Putamen (tissue), 1 donor: ENCODE measurements around the gene SHC3.

Experiments used
- DNase-seq: peaks from one replicate; pipeline ENCODE4 v3.0.0-alpha.2; 2016; ENCODE audit warnings: low spot score

The SHC3 gene

GRCh38 chr9:89186960-89187359 lies 8.3 kb upstream of the SHC3 start:
- DNase-seq, result no peak

GRCh38 chr9:89185980-89186379 lies 7.4 kb upstream of the SHC3 start:
- DNase-seq, result no peak

DNA sequence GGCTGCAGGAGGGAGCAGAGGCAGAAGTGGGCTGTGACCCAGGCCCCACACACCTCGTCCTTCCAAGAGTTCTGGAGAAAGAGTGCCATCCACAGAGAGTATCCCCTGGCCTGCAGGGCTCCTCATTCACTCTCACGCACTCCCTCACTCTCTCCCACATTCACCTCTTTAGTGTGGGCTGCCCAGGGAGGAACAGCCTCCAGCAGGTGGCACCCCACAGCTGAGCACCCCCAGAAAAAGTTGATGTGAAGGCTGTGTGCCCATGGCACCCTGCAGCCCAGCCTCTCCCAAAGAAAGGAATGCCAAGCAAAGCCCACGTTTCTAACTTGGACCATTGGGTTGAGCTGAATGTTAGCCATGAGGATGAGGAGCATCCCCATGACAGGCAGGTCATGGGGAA lies 4.5 kb upstream of the SHC3 start:
- DNase-seq, result no peak

DNA sequence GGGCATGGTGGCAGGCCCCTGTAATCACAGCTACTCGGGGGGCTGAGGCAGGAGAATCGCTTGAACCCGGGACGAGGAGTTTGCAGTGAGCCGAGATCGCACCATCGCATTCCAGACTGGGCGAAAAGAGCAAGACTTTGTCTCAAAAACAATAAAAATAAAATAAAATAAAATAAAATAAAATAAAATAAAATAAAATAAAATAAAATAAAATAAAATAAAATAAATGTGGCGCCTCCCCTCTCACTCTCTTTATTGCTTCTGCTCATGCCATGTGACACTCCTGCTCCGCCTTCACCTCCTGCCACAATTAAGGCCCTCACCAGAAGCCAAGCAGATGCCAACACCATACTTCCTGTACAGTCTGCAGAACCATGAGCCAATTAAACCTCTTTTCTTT lies 3.8 kb upstream of the SHC3 start:
- no peak for DNase-seq

GRCh38 chr9:89179895-89180734 lies 1.5 kb upstream of the SHC3 start:
- DNase-seq, result peak; percentile 93

- no peak for DNase-seq
Measured at GRCh38 chr9:89179540-89179894, 899 bp upstream of the SHC3 start.

GRCh38 chr9:89178830-89179539 lies 367 bp upstream of the SHC3 start:
- no peak for DNase-seq

DNA sequence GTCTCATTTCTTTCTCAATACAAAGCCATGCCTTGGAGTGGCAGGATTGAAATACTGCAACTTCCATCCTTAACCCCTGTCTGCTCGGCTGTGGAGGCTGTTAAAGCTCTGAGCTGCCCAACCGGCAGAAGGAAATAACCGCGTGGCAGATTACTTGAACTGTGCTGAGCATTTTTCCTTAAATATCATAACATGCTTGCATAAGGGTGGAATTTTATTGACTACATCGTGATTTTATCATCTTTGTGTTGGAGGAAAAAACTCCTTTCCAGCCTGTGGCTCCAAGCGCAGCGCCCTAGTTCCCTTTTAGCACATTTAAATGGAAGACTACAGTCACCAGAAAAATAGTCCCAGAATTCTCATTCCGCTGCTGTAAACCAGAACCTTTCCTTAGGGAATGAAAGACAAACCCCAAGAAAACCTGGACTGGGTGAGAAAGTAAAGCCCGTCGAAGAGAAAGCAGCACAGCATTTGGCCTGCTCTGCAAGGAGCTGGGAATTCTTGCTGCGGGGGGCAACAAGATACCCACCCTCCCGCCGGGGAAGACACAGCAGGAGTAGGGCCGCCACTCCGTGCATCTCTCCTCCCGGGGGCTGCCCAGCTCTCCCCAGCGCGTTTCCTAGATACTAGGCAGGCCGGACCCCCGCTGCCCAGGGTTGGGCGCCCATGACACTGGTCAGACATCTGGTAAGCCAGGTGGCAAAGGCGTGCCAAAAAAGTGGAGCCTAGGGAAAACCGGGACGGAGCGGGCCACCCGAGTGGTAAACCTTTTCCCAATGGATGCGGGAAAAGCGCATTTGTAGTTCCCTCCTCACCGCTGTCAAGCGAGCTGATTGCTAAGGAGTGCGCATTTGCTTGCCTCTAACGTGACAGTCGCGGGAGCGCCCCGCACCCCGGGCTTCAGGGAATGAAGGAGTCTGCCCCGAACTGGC lies 1.3 kb downstream of the SHC3 start:
- DNase-seq, result no peak

GRCh38 chr9:89175828-89176261 lies 2.8 kb downstream of the SHC3 start:
- no peak for DNase-seq

- DNase-seq, result no peak
Measured at GRCh38 chr9:89174291-89174690, 4.3 kb downstream of the SHC3 start.

- DNase-seq, result no peak
Measured at GRCh38 chr9:89173072-89173471, 5.5 kb downstream of the SHC3 start.

- no peak for DNase-seq
Measured at GRCh38 chr9:89172398-89172797, 6.2 kb downstream of the SHC3 start.

DNA sequence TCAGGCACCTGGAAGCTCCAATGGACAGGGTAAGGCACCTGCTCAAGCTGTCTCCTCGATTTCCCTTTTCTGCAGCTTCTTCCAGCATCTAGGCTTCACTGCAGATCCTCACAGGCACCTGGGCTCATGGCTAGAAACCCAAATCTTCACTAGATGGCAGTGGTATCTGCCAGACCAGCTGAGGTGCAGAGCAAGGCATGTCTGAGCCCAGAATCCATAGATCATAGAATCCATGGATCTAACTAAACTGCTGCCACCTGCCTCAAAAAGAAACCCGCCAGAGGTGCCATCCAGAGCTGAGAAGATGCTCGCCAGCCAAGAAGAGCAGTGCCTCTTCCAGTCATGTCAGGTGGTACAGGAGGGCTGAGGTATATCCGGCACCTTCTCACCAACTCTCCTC lies 6.9 kb downstream of the SHC3 start:
- DNase-seq, result no peak

- no peak for DNase-seq
Measured at GRCh38 chr9:89171231-89171630, 7.4 kb downstream of the SHC3 start.

GRCh38 chr9:89168901-89169813 lies 9.5 kb downstream of the SHC3 start:
- no peak for DNase-seq

GRCh38 chr9:89167788-89168187 lies 10.8 kb downstream of the SHC3 start:
- no peak for DNase-seq

GRCh38 chr9:89166852-89167251 lies 11.8 kb downstream of the SHC3 start:
- no peak for DNase-seq

- no peak for DNase-seq
Measured at GRCh38 chr9:89165880-89166279, 12.7 kb downstream of the SHC3 start.

GRCh38 chr9:89165341-89165740 lies 13.3 kb downstream of the SHC3 start:
- DNase-seq, result no peak

GRCh38 chr9:89161221-89161620 lies 17.4 kb downstream of the SHC3 start:
- no peak for DNase-seq

DNA sequence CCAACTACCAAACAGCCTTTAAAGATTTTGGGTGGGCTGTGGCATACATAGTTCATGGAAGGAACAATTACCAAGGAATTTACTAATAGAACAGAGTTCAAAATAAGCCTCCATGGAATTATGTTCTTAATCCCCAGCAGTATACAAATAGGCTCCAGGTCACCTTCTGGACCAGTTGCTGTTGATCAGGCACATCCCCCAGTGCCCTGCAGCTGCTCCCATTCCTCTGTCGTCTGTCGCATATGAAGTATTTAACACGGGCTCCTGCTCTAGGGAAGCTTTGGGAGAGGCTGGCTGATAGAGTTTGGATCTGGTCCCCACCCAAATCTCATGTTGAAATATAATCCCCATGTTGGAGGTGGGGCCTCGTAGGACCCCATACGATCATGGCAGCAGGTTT lies 17.8 kb downstream of the SHC3 start:
- no peak for DNase-seq
